ENCODE results near the gene GPR22.

GPR22 gene

DNA sequence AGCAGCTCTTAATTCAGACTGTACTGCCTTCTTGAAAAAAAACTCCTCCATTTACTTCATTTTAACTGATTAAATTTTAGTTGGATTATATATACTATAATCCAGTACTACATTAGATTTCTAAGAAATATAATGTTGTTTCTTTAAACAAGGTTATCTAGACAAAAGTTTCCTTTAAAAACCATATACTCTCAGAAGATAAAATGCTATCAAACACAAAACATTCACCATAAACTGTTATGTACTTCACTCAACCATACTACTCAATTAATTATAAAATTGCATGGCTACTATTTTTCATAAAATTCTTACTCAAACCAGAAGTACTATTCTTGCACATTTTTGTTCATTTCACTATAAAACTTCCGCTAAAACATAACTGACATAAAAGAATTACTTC lies 12.7 kb downstream of the GPR22 start:
- Histone ChIP-seq H3K27me3 (ENCODE audit: insufficient read depth, low read length, poor library complexity) (no peaks in the 10 kb centered on the region), H3K79me2 (ENCODE audit: insufficient read depth, low read length) (no peaks in the 10 kb centered on the region), H3K4me2 (ENCODE audit: insufficient read depth, low read length) (no peak overlapping the region), H3K4me1 (ENCODE audit: insufficient read depth, low read length) (no peaks in the 10 kb centered on the region), H3K4me3 (ENCODE audit: low read depth in 1 of 2, low read length in 2 of 2) (no peak overlapping the region), H2AFZ (ENCODE audit: low read depth, low read length) (no peak overlapping the region), H3K36me3 (ENCODE audit: insufficient read depth, low read length) (no peaks in the 10 kb centered on the region), H4K20me1 (ENCODE audit: insufficient read depth, low read length) (no peaks in the 10 kb centered on the region), H3K9ac (ENCODE audit: low read depth, low read length) (no peak overlapping the region), H3K9me3 (ENCODE audit: insufficient read depth, low read length, severe bottlenecking) (no peaks in the 10 kb centered on the region), H3K27ac (ENCODE audit: low read length) (no peak overlapping the region)
- TF ChIP-seq EZH2 (IDR thresholded peaks at IDR 0.05; ENCODE audit: borderline replicate concordance, low read depth, low read length, severe bottlenecking), result no peak
- TF ChIP-seq, protein P1, sequence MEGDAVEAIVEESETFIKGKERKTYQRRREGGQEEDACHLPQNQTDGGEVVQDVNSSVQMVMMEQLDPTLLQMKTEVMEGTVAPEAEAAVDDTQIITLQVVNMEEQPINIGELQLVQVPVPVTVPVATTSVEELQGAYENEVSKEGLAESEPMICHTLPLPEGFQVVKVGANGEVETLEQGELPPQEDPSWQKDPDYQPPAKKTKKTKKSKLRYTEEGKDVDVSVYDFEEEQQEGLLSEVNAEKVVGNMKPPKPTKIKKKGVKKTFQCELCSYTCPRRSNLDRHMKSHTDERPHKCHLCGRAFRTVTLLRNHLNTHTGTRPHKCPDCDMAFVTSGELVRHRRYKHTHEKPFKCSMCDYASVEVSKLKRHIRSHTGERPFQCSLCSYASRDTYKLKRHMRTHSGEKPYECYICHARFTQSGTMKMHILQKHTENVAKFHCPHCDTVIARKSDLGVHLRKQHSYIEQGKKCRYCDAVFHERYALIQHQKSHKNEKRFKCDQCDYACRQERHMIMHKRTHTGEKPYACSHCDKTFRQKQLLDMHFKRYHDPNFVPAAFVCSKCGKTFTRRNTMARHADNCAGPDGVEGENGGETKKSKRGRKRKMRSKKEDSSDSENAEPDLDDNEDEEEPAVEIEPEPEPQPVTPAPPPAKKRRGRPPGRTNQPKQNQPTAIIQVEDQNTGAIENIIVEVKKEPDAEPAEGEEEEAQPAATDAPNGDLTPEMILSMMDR (IDR thresholded peaks at IDR 0.05; ENCODE audit: borderline replicate concordance, extremely low read depth, low read length, poor library complexity, severe bottlenecking), result no peak
- no peak for DNase-seq
- no peak for ATAC-seq (ENCODE audit: insufficient read depth, low read depth)

DNA sequence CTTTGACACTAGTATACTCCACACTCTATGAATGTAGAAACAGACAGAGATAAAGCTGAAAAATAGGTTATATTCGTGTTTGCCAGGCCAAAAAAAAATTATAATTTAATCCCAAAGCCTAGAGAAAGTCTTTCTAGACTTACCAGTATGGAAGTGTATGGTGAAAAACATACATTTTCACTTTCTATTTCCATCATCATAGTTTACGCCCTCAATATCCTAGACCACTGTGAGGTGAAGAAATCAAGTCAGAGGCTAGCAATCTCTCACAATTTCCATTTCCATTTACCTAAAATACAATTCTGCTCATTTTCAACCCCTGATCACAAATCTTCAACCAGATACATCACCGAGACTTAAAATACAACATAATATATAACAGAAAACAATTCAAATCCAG lies 16.2 kb downstream of the GPR22 start:
- H3K9ac ChIP-seq (ENCODE audit: low read depth, low read length), result no peak overlapping the region
- H3K27me3 ChIP-seq (ENCODE audit: insufficient read depth, low read length, poor library complexity), result no peaks in the 10 kb centered on the region
- no peaks in the 10 kb centered on the region for H3K4me1 ChIP-seq (ENCODE audit: insufficient read depth, low read length)
- DNase-seq (no peak), ATAC-seq (ENCODE audit: insufficient read depth, low read depth) (no peak)
- no peak overlapping the region for H3K4me2 ChIP-seq (ENCODE audit: insufficient read depth, low read length)
- H3K79me2 ChIP-seq (ENCODE audit: insufficient read depth, low read length), result no peaks in the 10 kb centered on the region
- H3K4me3 ChIP-seq (ENCODE audit: low read depth in 1 of 2, low read length in 2 of 2), result no peak overlapping the region
- H3K36me3 ChIP-seq (ENCODE audit: insufficient read depth, low read length), result no peaks in the 10 kb centered on the region
- H3K27ac ChIP-seq (ENCODE audit: low read length), result no peak overlapping the region
- no peaks in the 10 kb centered on the region for H4K20me1 ChIP-seq (ENCODE audit: insufficient read depth, low read length)
- no peaks in the 10 kb centered on the region for H3K9me3 ChIP-seq (ENCODE audit: insufficient read depth, low read length, severe bottlenecking)
- TF ChIP-seq EZH2 (IDR thresholded peaks at IDR 0.05; ENCODE audit: borderline replicate concordance, low read depth, low read length, severe bottlenecking), result no peak
- TF ChIP-seq, protein P1 (IDR thresholded peaks at IDR 0.05; ENCODE audit: borderline replicate concordance, extremely low read depth, low read length, poor library complexity, severe bottlenecking), result no peak
- H2AFZ ChIP-seq (ENCODE audit: low read depth, low read length), result no peak overlapping the region

DNA sequence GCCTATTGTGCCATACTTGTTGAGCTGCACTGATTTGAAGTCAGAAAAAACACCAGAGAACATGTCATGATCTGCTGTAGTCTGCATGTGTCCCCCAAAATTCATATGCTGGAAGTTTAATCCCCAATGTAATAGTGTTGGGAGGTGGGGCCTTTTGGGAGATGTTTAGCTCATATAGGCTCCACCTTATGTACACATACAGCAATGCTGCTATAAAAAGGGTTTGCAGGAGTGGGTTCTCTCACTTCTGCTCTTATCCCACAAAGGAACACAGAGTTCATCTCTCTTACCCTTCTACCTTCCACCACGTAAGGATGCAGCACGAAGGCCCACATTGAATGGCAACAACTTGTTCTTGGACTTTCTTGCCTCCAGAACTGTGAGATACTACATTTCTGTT lies 23.0 kb downstream of the GPR22 start:
- Histone ChIP-seq H3K27ac (ENCODE audit: low read length) (no peak overlapping the region), H2AFZ (ENCODE audit: low read depth, low read length) (no peak overlapping the region), H3K9me3 (ENCODE audit: insufficient read depth, low read length, severe bottlenecking) (no peaks in the 10 kb centered on the region), H3K79me2 (ENCODE audit: insufficient read depth, low read length) (peaks cover 17% of the 10 kb centered on the region), H3K9ac (ENCODE audit: low read depth, low read length) (no peak overlapping the region), H3K4me3 (ENCODE audit: low read depth in 1 of 2, low read length in 2 of 2) (no peak overlapping the region), H3K36me3 (ENCODE audit: insufficient read depth, low read length) (no peaks in the 10 kb centered on the region; the same call in 1 of the 2 replicates), H3K27me3 (ENCODE audit: insufficient read depth, low read length, poor library complexity) (no peaks in the 10 kb centered on the region), H4K20me1 (ENCODE audit: insufficient read depth, low read length) (peaks cover 15% of the 10 kb centered on the region), H3K4me1 (ENCODE audit: insufficient read depth, low read length) (no peaks in the 10 kb centered on the region), H3K4me2 (ENCODE audit: insufficient read depth, low read length) (no peak overlapping the region)
- no peak for ATAC-seq (ENCODE audit: insufficient read depth, low read depth)
- DNase-seq, result no peak
- TF ChIP-seq, protein P1 (IDR thresholded peaks at IDR 0.05; ENCODE audit: borderline replicate concordance, extremely low read depth, low read length, poor library complexity, severe bottlenecking), result no peak
- TF ChIP-seq EZH2 (IDR thresholded peaks at IDR 0.05; ENCODE audit: borderline replicate concordance, low read depth, low read length, severe bottlenecking), result no peak

DNA sequence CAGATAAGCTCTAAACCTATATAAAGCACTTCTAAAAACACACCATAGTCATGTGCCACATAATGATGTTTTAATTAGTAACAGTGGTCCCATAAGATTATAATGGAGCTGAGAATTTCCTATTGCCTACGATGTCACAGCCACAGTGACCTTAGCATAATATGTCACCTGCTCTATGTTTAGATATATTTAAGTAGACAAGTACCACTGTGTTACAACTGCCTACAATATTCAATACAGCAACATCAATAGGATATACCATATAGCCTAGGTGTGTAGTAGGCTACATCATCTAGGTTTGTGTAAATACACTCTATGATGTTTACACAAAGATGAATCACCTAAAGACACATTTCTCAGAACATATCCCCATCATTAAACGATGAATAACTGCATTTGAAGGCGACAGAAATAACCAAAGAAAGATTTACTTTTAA lies 24.5 kb downstream of the GPR22 start:
- no peaks in the 10 kb centered on the region for H3K4me1 ChIP-seq (ENCODE audit: insufficient read depth, low read length)
- no peaks in the 10 kb centered on the region for H3K9me3 ChIP-seq (ENCODE audit: insufficient read depth, low read length, severe bottlenecking)
- H3K79me2 ChIP-seq (ENCODE audit: insufficient read depth, low read length), result peaks cover 17% of the 10 kb centered on the region
- no peak overlapping the region for H3K4me3 ChIP-seq (ENCODE audit: low read depth in 1 of 2, low read length in 2 of 2)
- no peak overlapping the region for H2AFZ ChIP-seq (ENCODE audit: low read depth, low read length)
- peaks cover 15% of the 10 kb centered on the region for H4K20me1 ChIP-seq (ENCODE audit: insufficient read depth, low read length)
- H3K27me3 ChIP-seq (ENCODE audit: insufficient read depth, low read length, poor library complexity), result no peaks in the 10 kb centered on the region
- ATAC-seq (ENCODE audit: insufficient read depth, low read depth) (no peak), DNase-seq (no peak)
- H3K9ac ChIP-seq (ENCODE audit: low read depth, low read length), result no peak overlapping the region
- no peak overlapping the region for H3K27ac ChIP-seq (ENCODE audit: low read length)
- H3K36me3 ChIP-seq (ENCODE audit: insufficient read depth, low read length), result no peaks in the 10 kb centered on the region; the same call in 1 of the 2 replicates
- no peak overlapping the region for H3K4me2 ChIP-seq (ENCODE audit: insufficient read depth, low read length)
- TF ChIP-seq EZH2 (IDR thresholded peaks at IDR 0.05; ENCODE audit: borderline replicate concordance, low read depth, low read length, severe bottlenecking), result no peak
- TF ChIP-seq, protein P1 (IDR thresholded peaks at IDR 0.05; ENCODE audit: borderline replicate concordance, extremely low read depth, low read length, poor library complexity, severe bottlenecking), result no peak
